Measurements from ENCODE around the gene SPZ1. TPM values are rescaled to one million over a fixed set of nuclear protein-coding genes. Genes with fewer than 3 reads are reported as not detected.
"Not testable (repeated sequence)": the region's sequence is repeated elsewhere in the genome, so short reads cannot be mapped to it uniquely, and the experiment has no call there.

SPZ1 gene
- total RNA-seq, 2 donors from 2014 or later = not detected

- not testable (repeated sequence) for ATAC-seq; H3K4me3 Mint-ChIP-seq; H3K9me3 ChIP-seq (ENCODE audit: control insufficient read depth, low read length, poor library complexity, severe bottlenecking); DNase-seq; H3K27ac Mint-ChIP-seq; H3K27me3 Mint-ChIP-seq; H3K36me3 Mint-ChIP-seq (ENCODE audit: low read depth); H3K4me1 Mint-ChIP-seq
Observed at GRCh38 chr5:80300796-80301195, 19.0 kb upstream of the SPZ1 start.

- H3K36me3 Mint-ChIP-seq (ENCODE audit: low read depth); H3K27ac Mint-ChIP-seq; H3K4me1 Mint-ChIP-seq; DNase-seq; H3K27me3 Mint-ChIP-seq; H3K9me3 ChIP-seq (ENCODE audit: control insufficient read depth, low read length, poor library complexity, severe bottlenecking); ATAC-seq; H3K4me3 Mint-ChIP-seq: not testable (repeated sequence)
Observed at GRCh38 chr5:80301342-80301741, 18.5 kb upstream of the SPZ1 start.

GRCh38 chr5:80302636-80303035 is 17.2 kb upstream of the SPZ1 start:
- no peak for DNase-seq
- H3K27ac Mint-ChIP-seq = no peak overlapping the region
- ATAC-seq = no peak
- no peaks in the 10 kb centered on the region for H3K9me3 ChIP-seq (ENCODE audit: control insufficient read depth, low read length, poor library complexity, severe bottlenecking)
- H3K36me3 Mint-ChIP-seq (ENCODE audit: low read depth) = no peaks in the 10 kb centered on the region
- H3K27me3 Mint-ChIP-seq = no peaks in the 10 kb centered on the region
- H3K4me1 Mint-ChIP-seq = no peaks in the 10 kb centered on the region
- H3K4me3 Mint-ChIP-seq = no peak overlapping the region

- Mint-ChIP-seq H3K4me3 (no peak overlapping the region), H3K27me3 (no peaks in the 10 kb centered on the region), H3K4me1 (no peaks in the 10 kb centered on the region), H3K27ac (no peak overlapping the region), H3K36me3 (ENCODE audit: low read depth) (no peaks in the 10 kb centered on the region)
- H3K9me3 ChIP-seq (ENCODE audit: control insufficient read depth, low read length, poor library complexity, severe bottlenecking) = no peaks in the 10 kb centered on the region
- no peak for ATAC-seq
- DNase-seq = no peak
Observed at GRCh38 chr5:80308526-80308925, 11.3 kb upstream of the SPZ1 start.

- H3K4me3 Mint-ChIP-seq = no peak overlapping the region
- no peaks in the 10 kb centered on the region for H3K9me3 ChIP-seq (ENCODE audit: control insufficient read depth, low read length, poor library complexity, severe bottlenecking)
- no peaks in the 10 kb centered on the region for H3K27me3 Mint-ChIP-seq
- no peak for DNase-seq
- no peak overlapping the region for H3K27ac Mint-ChIP-seq
- no peaks in the 10 kb centered on the region for H3K36me3 Mint-ChIP-seq (ENCODE audit: low read depth)
- ATAC-seq = no peak
- no peaks in the 10 kb centered on the region for H3K4me1 Mint-ChIP-seq
Observed at GRCh38 chr5:80309871-80310665, 9.7 kb upstream of the SPZ1 start.

GRCh38 chr5:80315244-80315643 is 4.6 kb upstream of the SPZ1 start:
- Mint-ChIP-seq H3K36me3 (ENCODE audit: low read depth) (no peaks in the 10 kb centered on the region), H3K4me3 (no peak overlapping the region), H3K4me1 (no peaks in the 10 kb centered on the region), H3K27ac (no peak overlapping the region), H3K27me3 (peaks cover 21% of the 10 kb centered on the region)
- no peaks in the 10 kb centered on the region for H3K9me3 ChIP-seq (ENCODE audit: control insufficient read depth, low read length, poor library complexity, severe bottlenecking)
- no peak for ATAC-seq
- DNase-seq = no peak

GRCh38 chr5:80318212-80318611 is 1.6 kb upstream of the SPZ1 start:
- no peak overlapping the region for H3K4me3 Mint-ChIP-seq
- H3K27me3 Mint-ChIP-seq = peaks cover 37% of the 10 kb centered on the region
- ATAC-seq (no peak), DNase-seq (no peak)
- H3K4me1 Mint-ChIP-seq = no peaks in the 10 kb centered on the region
- H3K27ac Mint-ChIP-seq = no peak overlapping the region
- H3K9me3 ChIP-seq (ENCODE audit: control insufficient read depth, low read length, poor library complexity, severe bottlenecking) = no peaks in the 10 kb centered on the region
- H3K36me3 Mint-ChIP-seq (ENCODE audit: low read depth) = no peaks in the 10 kb centered on the region

- DNase-seq (no peak), ATAC-seq (no peak)
- H3K4me3 Mint-ChIP-seq = no peak overlapping the region
- H3K27me3 Mint-ChIP-seq = peaks cover 24% of the 10 kb centered on the region
- H3K27ac Mint-ChIP-seq = no peak overlapping the region
- no peaks in the 10 kb centered on the region for H3K4me1 Mint-ChIP-seq
- no peaks in the 10 kb centered on the region for H3K9me3 ChIP-seq (ENCODE audit: control insufficient read depth, low read length, poor library complexity, severe bottlenecking)
- no peaks in the 10 kb centered on the region for H3K36me3 Mint-ChIP-seq (ENCODE audit: low read depth)
Observed at GRCh38 chr5:80324912-80325311, 5.1 kb downstream of the SPZ1 start.

- H3K27me3 Mint-ChIP-seq = peaks cover 10% of the 10 kb centered on the region
- H3K4me1 Mint-ChIP-seq = no peaks in the 10 kb centered on the region
- H3K4me3 Mint-ChIP-seq = no peak overlapping the region
- H3K9me3 ChIP-seq (ENCODE audit: control insufficient read depth, low read length, poor library complexity, severe bottlenecking) = no peaks in the 10 kb centered on the region
- no peak for ATAC-seq
- no peak for DNase-seq
- no peak overlapping the region for H3K27ac Mint-ChIP-seq
- H3K36me3 Mint-ChIP-seq (ENCODE audit: low read depth) = no peaks in the 10 kb centered on the region
Observed at GRCh38 chr5:80326468-80326867, 6.7 kb downstream of the SPZ1 start.

- Mint-ChIP-seq H3K36me3 (ENCODE audit: low read depth) (peaks cover 4% of the 10 kb centered on the region), H3K4me3 (no peak overlapping the region), H3K27me3 (peaks cover 35% of the 10 kb centered on the region), H3K27ac (no peak overlapping the region), H3K4me1 (no peaks in the 10 kb centered on the region)
- H3K9me3 ChIP-seq (ENCODE audit: control insufficient read depth, low read length, poor library complexity, severe bottlenecking) = no peaks in the 10 kb centered on the region
- DNase-seq (no peak), ATAC-seq (no peak)
Observed at GRCh38 chr5:80337379-80337778, 17.6 kb downstream of the SPZ1 start.

GRCh38 chr5:80339116-80339515 is 19.3 kb downstream of the SPZ1 start:
- H3K4me1 Mint-ChIP-seq = no peaks in the 10 kb centered on the region
- H3K27ac Mint-ChIP-seq = no peak overlapping the region
- H3K27me3 Mint-ChIP-seq = peaks cover 42% of the 10 kb centered on the region
- no peaks in the 10 kb centered on the region for H3K9me3 ChIP-seq (ENCODE audit: control insufficient read depth, low read length, poor library complexity, severe bottlenecking)
- no peak overlapping the region for H3K4me3 Mint-ChIP-seq
- no peak for DNase-seq
- H3K36me3 Mint-ChIP-seq (ENCODE audit: low read depth) = peaks cover 7% of the 10 kb centered on the region
- ATAC-seq = no peak

- peaks cover 37% of the 10 kb centered on the region for H3K27me3 Mint-ChIP-seq
- H3K36me3 Mint-ChIP-seq (ENCODE audit: low read depth) = peaks cover 7% of the 10 kb centered on the region
- no peak for DNase-seq
Observed at GRCh38 chr5:80341016-80341775, 21.4 kb downstream of the SPZ1 start.

GRCh38 chr5:80343067-80343466 is 23.3 kb downstream of the SPZ1 start:
- H3K4me3 Mint-ChIP-seq = no peak overlapping the region
- ATAC-seq = no peak
- no peak overlapping the region for H3K27ac Mint-ChIP-seq
- peaks cover 7% of the 10 kb centered on the region for H3K36me3 Mint-ChIP-seq (ENCODE audit: low read depth)
- H3K9me3 ChIP-seq (ENCODE audit: control insufficient read depth, low read length, poor library complexity, severe bottlenecking) = no peaks in the 10 kb centered on the region
- H3K27me3 Mint-ChIP-seq = peaks cover 27% of the 10 kb centered on the region
- DNase-seq = no peak
- H3K4me1 Mint-ChIP-seq = no peaks in the 10 kb centered on the region

More at GRCh38 chr5:80341016-80341775, 21.4 kb downstream of the SPZ1 start:
- H3K27ac Mint-ChIP-seq = no peak overlapping the region
- no peak for ATAC-seq
- no peaks in the 10 kb centered on the region for H3K4me1 Mint-ChIP-seq
- H3K4me3 Mint-ChIP-seq = no peak overlapping the region
- H3K9me3 ChIP-seq (ENCODE audit: control insufficient read depth, low read length, poor library complexity, severe bottlenecking) = no peaks in the 10 kb centered on the region

GRCh38 chr5:80346055-80346454 is 26.3 kb downstream of the SPZ1 start:
- Mint-ChIP-seq H3K36me3 (ENCODE audit: low read depth) (peaks cover 5% of the 10 kb centered on the region), H3K4me1 (no peaks in the 10 kb centered on the region), H3K27ac (no peak overlapping the region), H3K4me3 (no peak overlapping the region), H3K27me3 (peaks cover 19% of the 10 kb centered on the region)
- ATAC-seq = peak; percentile 60
- no peak for DNase-seq
- no peaks in the 10 kb centered on the region for H3K9me3 ChIP-seq (ENCODE audit: control insufficient read depth, low read length, poor library complexity, severe bottlenecking)

Measured in T-helper 17 cell (primary cell).